Dermis lymphatic vessel endothelial cell (primary cell): ENCODE results near the gene PARP12. TPM values are rescaled to one million over a fixed set of nuclear protein-coding genes. Genes with fewer than 3 reads are reported as not detected.

Source experiments
- total RNA-seq: library from RNA; depleted of rRNA; stranded (reverse); fragments of >200 nt; gene quantifications from 2 replicates; pipeline ENCODE4 v1.2.1, GENCODE V29; 2014

Gene PARP12
- total RNA-seq, result 33.6 and 49.3 TPM in 2 replicates

GRCh38 chr7:140062528-140063299 is at the start of gene PARP12:
Gene PARP12, minus strand, starts transcription at chr7:140062951. Its CDS starts 104 bp downstream, at chr7:140062847.

Other genes starting within 250 kb of the PARP12 start
- 0.69 and 0.87 TPM in 2 replicates for gene TBXAS1, start 233.7 kb downstream of the PARP12 start, total RNA-seq
- gene KDM7A, start 114.0 kb upstream of the PARP12 start, total RNA-seq, result 9.3 and 12.9 TPM in 2 replicates